ENCODE measurements around the gene ASXL1. TPM values are rescaled to one million over a fixed set of nuclear protein-coding genes. Genes with fewer than 3 reads are reported as not detected.
"Not testable (repeated sequence)": the region's sequence is repeated elsewhere in the genome, so short reads cannot be mapped to it uniquely, and the experiment has no call there.

The ASXL1 gene
- total RNA-seq, 1 experiment from 2014 or later: 13.7 TPM

DNA sequence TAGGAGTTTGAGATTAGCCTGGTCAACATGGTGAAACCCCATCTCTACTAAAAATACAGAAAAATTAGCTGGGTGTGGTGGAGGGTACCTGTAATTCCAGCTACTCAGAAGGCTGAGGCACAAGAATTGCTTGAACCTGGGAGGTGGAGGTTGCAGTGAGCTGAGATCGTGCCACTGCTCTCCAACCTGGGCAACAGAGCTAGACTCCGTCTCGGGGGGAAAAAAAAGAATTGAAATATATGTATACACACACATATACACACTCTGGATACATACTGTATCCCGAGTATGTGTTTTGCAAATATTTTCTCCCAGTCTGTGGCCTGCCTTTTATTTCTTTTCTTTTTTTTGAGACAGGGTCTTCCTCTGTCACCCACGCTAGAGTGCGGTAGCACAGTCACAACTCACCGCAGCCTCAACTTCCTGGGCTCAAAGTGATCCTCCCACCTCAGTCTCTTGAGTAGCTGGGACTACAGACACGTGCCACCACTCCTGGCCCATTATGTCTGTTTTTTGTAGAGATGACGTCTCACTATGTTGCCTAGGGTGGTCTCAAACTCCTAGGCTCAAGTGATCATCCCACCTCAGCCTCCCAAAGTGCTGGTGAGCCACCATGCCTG is 49.1 kb downstream of the ASXL1 start:
- DNase-seq (ENCODE audit: low spot score): not testable (repeated sequence)

DNA sequence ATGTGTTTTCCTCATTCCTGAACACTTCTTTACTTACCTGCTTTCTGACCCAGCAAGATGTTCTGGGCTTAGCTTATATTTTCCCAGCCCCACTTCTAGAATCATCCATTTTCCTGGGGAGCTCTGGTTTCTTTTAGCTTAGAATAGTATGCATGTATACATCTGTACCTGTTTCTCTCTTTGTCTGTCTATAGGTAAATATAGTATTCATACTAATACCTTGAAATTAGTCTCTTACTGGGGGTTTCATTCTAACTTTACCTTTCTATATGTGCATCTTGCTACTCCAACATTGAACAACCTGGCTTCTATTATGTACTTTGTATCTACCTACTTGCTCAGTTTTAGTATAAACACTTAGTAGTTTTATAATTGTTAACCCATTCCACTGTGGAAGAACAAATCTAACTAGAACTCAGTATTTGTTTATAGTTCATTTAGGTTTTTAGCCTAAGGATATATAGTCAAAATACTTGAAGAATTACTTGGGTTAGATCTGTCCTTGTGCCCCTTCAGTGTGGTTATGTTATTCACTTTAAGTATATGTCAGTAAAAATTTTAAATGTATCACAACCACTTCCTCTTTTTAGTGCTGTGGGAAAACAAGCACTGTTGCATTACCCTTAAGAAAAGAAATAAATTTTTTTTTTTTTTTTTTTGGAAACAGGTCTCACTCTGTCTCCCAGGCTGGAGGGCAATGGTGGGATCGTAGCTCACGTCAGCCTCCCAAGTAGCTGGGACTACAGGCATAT is 54.0 kb downstream of the ASXL1 start:
- DNase-seq (ENCODE audit: low spot score): no peak

DNA sequence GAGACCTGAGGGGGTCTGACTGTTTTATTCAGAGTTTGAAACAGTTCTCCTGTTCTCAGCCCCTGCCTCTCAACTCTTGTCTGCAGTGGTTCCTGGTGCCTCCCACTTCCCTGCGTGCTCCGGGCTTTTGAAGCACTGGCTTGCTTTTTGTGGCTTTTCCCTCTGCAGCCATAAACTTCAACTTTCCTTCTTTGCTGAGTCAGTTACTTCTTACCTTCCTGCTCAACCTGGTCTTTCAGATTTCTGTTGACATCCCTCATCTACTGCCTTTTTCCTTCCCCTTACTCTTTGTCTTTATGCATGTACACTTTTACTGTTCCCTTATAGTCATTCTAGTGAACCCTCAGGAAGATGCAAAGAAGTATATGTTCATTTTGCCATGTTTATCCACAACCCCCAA is 57.4 kb downstream of the ASXL1 start:
- DNase-seq (ENCODE audit: low spot score): no peak

DNA sequence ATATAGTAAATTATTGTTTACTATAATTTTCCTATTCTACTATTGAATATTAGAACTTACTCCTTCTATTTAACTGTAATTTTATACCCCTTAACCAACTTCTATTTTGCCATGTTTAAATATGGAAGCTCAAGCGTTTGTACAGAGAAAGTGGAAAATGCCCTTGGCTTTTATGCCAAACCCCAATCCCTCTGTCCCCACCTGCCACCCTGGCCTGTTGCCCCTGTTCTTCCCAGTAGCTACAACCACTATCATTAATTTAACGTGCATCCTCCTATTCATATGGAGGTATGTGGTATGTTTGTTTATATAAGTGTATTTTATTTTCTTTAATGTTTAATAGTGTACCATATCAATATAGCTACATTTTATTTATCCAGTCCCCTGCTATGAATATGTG is 58.1 kb downstream of the ASXL1 start:
- DNase-seq (ENCODE audit: low spot score): no peak

DNA sequence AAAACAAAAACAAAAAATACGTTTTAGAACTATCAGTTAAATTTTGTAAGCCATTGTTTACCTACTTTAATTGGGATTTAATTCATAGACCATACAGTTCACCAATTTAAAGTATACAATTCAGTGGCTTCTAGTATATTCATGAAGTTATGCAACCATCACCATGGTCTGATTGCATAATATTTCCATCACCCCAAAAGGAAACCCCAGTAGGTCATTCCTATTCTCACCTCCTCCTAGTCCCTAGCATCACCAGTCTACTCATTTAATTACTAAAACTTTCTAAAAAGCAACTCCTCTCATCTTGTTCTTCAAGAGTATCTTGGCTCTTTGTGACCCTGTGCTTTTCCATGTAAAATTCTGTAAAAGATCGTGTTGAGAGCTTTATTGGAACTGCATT is 60.2 kb downstream of the ASXL1 start:
- DNase-seq (ENCODE audit: low spot score): no peak

DNA sequence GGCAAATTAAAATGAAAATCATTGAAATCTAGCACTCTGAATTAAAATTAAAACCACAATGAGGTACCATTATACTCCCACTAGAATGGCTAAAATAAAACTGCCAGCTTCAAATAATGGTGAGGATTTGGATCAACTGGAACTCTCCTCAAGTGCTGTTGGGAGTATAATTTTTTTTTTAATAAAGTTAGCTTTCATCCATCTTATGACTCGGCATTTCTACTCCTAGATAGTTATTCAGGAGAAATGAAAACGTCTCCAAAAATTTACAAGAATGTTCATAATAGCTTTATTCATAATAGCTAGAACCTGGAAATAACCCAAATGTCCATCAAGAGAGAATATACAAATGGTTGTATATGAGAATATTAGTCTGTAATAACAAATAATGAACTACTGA is 63.2 kb downstream of the ASXL1 start:
- no peak for DNase-seq (ENCODE audit: low spot score)

DNA sequence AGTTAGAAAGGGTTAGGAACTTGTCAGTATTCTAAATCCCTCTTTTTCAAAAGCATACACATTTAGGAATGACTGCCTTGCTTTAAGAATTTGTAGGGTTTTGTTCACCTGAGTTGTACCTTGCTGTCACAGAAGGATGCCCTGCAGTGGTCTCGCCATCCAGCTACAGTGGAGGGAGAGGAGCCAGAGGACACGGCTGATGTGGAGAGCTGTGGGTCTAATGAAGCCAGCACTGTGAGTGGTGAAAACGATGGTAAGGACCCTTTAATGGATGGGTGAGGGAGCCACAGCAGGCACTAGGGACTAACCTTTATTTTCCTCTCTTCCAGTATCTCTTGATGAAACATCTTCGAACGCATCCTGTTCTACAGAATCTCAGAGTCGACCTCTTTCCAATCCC is 69.9 kb downstream of the ASXL1 start:
- no peak for DNase-seq (ENCODE audit: low spot score)

DNA sequence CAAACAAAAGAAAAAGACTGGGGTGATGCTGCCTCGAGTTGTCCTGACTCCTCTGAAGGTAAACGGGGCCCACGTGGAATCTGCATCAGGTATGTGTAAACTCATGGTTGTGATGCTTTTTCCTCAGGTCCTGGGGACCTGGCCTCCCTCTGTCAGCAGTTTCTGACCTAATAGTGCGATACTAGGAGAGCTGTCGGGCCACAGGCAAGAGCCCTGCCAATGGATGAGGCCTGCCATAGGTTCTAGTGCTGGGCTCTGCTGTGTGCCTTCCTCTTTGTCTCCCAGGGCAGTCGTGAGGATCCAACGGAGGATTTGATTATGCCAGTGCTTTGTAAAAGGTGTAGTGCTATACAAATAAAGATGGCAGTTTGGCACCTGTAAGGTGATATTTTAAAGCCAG is 71.2 kb downstream of the ASXL1 start:
- no peak for DNase-seq (ENCODE audit: low spot score)

DNA sequence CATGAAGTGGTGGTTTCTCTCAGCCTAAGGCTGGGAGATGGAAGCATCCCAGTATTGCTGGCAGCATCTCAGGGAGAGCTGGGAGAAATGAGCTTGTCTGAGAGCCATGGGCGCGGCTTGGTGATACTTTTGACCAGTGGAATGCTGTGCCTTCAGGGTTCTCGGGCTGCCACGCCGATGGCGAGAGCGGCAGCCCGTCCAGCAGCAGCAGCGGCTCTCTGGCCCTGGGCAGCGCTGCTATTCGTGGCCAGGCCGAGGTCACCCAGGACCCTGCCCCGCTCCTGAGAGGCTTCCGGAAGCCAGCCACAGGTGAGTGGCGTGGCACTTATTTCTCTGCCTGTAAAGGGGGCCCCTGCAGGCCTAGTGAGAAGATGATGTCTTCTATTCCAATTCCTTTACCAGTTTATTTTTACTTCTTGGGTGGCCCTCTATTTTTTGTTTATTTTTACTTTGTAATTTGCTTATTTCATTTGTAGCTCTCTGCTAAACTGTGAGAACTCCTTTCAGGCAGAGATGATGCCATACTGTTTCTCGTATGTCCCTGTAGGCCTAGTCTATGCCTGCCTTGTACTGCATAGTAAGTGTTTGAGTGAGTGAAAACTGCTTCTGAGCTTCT is 71.7 kb downstream of the ASXL1 start:
- no peak for DNase-seq (ENCODE audit: low spot score)

DNA sequence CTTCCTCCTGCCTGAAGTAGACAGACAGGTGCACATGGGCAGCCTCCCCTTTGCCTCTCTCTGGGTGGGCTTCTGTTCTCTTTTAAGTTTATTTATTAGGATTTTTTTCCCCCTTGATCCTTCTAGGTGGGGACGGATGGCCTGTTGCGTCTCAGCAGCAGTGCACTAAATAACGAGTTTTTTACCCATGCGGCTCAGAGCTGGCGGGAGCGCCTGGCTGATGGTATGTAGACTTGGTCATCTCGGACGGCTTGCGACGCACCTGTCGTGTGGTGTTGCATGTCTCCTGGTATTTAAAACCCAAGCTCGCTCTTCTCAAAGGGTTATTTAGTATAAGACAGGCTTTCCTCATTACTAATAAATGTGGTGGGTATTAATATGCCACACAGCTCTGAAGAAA is 73.3 kb downstream of the ASXL1 start:
- DNase-seq (ENCODE audit: low spot score): no peak

DNA sequence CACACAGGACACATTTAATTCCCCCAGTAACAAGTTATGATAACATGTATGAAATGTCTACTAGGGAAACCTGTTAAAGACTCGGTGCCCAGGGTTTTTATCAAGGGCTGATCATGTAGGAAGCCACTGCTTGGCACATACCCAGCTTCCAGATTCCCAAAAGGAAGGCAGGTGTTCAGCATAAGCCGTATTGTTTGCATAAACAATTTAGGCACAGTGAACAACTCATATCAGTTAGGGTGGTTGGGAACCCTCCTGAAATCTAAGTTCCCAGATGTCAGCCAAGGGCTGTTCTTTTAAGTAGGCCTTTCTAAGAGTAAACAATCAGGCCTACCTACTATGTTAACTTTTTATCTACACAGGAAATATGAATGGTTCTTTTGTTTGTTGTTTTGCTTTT is 74.1 kb downstream of the ASXL1 start:
- DNase-seq (ENCODE audit: low spot score): no peak

DNA sequence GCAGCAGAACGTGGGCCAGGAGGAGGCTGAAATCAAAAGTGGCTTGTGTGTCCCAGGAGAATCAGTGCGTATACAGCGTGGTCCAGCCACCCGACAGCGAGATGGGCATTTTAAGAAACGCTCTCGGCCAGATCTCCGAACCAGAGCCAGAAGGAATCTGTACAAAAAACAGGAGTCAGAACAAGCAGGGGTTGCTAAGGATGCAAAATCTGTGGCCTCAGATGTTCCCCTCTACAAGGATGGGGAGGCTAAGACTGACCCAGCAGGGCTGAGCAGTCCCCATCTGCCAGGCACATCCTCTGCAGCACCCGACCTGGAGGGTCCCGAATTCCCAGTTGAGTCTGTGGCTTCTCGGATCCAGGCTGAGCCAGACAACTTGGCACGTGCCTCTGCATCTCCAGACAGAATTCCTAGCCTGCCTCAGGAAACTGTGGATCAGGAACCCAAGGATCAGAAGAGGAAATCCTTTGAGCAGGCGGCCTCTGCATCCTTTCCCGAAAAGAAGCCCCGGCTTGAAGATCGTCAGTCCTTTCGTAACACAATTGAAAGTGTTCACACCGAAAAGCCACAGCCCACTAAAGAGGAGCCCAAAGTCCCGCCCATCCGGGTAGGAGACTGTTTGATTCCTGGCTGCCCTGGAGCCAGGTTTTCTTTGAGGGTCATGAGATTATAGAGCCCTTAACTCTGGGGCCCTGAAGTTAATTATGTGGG is 75.3 kb downstream of the ASXL1 start:
- no peak for DNase-seq (ENCODE audit: low spot score)

DNA sequence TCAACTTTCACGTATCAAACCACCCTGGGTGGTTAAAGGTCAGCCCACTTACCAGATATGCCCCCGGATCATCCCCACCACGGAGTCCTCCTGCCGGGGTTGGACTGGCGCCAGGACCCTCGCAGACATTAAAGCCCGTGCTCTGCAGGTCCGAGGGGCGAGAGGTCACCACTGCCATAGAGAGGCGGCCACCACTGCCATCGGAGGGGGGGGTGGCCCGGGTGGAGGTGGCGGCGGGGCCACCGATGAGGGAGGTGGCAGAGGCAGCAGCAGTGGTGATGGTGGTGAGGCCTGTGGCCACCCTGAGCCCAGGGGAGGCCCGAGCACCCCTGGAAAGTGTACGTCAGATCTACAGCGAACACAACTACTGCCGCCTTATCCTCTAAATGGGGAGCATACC is 76.3 kb downstream of the ASXL1 start:
- no peak for DNase-seq (ENCODE audit: low spot score)

DNA sequence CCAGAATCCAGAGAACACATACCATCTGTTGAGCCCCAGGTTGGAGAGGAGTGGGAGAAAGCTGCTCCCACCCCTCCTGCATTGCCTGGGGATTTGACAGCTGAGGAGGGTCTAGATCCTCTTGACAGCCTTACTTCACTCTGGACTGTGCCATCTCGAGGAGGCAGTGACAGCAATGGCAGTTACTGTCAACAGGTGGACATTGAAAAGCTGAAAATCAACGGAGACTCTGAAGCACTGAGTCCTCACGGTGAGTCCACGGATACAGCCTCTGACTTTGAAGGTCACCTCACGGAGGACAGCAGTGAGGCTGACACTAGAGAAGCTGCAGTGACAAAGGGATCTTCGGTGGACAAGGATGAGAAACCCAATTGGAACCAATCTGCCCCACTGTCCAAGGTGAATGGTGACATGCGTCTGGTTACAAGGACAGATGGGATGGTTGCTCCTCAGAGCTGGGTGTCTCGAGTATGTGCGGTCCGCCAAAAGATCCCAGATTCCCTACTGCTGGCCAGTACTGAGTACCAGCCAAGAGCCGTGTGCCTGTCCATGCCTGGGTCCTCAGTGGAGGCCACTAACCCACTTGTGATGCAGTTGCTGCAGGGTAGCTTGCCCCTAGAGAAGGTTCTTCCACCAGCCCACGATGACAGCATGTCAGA is 77.4 kb downstream of the ASXL1 start:
- no peak for DNase-seq (ENCODE audit: low spot score)

DNA sequence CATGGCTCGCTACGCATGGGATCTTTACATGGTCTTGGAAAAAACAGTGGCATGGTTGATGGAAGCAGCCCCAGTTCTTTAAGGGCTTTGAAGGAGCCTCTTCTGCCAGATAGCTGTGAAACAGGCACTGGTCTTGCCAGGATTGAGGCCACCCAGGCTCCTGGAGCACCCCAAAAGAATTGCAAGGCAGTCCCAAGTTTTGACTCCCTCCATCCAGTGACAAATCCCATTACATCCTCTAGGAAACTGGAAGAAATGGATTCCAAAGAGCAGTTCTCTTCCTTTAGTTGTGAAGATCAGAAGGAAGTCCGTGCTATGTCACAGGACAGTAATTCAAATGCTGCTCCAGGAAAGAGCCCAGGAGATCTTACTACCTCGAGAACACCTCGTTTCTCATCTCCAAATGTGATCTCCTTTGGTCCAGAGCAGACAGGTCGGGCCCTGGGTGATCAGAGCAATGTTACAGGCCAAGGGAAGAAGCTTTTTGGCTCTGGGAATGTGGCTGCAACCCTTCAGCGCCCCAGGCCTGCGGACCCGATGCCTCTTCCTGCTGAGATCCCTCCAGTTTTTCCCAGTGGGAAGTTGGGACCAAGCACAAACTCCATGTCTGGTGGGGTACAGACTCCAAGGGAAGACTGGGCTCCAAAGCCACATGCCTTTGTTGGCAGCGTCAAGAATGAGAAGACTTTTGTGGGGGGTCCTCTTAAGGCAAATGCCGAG is 78.2 kb downstream of the ASXL1 start:
- no peak for DNase-seq (ENCODE audit: low spot score)

DNA sequence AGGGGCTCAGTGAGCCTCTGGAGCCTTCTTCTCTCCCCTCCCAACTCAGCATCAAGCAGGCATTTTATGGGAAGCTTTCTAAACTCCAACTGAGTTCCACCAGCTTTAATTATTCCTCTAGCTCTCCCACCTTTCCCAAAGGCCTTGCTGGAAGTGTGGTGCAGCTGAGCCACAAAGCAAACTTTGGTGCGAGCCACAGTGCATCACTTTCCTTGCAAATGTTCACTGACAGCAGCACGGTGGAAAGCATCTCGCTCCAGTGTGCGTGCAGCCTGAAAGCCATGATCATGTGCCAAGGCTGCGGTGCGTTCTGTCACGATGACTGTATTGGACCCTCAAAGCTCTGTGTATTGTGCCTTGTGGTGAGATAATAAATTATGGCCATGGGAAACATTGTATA is 78.8 kb downstream of the ASXL1 start:
- DNase-seq (ENCODE audit: low spot score): no peak

DNA sequence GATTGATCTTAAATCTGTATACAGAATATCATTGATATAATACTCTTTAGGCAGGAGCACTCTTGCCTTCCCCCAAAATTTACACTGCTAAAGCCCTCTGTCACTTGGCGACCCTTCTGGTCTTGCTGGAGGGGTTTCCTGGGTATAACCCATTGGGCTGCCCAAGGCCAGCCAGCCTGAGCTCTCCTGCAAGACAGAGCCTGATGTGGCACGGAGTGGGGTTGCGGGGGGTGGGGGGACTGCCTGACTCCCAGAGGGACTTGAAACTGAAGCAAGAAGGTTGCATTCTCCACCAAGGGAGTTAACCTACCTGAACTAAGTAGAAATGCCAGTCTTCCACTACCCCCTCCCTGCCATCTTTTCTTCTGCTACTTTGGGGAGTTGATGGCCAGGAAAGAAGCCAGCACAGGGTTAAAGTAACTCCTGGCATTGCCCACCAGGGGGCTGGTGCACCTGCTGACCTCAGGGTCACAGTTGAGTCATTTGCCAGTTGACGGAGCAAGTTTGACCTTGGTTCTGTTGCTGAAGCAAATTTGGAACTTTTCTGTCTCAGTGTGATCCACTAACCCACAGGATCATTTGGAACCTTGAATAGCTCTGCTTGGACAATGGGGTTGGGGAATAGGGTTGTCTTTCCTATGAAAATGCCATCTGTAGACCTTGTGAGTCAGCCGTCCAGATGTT is 79.4 kb downstream of the ASXL1 start:
- no peak for DNase-seq (ENCODE audit: low spot score)

DNA sequence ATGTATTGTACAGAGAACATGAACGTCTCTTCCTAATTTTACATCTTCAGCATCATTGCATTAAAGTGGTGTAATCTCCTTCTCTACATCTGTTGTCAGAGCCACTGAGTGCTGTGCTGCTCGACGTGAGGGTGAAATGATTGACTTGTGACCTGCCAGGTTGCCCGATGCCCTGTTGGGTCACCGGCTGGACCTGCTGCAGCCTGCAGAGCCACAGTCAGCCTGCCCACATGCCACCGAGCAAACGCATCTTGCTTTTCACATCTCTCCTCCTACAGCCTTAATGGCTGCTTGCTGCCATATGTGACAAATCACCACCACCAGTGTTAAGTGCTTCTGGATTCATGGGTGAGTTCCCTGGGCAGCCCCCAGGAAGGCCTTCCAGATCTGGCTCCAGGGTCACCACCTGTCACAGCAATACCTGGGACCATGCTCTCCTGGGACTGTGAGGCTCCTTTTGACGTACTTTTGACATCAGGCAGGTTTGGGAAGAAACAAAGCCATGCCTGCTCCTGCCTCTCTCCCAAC is 80.3 kb downstream of the ASXL1 start:
- no peak for DNase-seq (ENCODE audit: low spot score)

DNA sequence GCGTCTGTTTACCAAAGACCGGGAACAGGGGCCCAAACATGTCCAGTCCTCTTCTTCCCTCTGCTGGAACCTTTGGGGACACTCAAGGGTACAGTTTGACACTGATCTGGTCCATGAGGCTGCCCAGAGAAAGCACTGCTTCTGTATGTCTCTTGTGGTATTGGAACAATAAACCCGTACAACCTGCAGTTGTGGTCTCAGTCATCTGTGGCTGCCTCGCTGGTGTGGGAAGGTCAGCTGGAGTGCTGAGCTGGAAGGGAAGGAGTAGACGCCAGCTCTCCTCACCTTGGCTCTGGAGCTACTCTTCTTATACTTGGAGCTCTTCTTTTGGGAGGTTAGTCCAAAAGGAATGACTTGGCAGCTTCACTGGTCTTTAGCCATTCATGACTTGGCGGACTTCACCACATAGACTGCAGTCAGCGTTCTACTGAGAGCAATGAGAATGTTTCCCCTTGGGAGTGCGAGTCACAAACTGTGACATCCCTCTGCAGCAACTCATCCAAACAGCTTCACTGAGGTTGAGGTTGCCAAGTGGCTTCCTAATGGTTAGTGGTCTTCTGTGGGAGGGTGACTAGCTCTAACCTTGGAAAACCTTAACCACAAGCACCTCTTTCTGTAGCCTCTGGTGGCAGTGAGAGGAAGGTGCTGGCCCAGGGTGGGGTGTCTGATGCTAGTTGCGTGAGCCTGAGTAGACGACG is 81.2 kb downstream of the ASXL1 start:
- DNase-seq (ENCODE audit: low spot score): peak; percentile 36

All from H4 (cell line).